Naive thymus-derived CD4-positive, alpha-beta T cell (primary cell): ENCODE results near the gene XYLT1. TPM values are rescaled to one million over a fixed set of nuclear protein-coding genes. Genes with fewer than 3 reads are reported as not detected.
A peak's percentile ranks its signal among the peaks of the same experiment; 100 is the strongest.

Experiments
- ATAC-seq: fragments of 150-1000 bp; cut with Tn5 transposase; 2 replicates; pipeline ENCODE4 v1.10.0; 2021; ENCODE audit warnings: mild to moderate bottlenecking, moderate library complexity
- CTCF ChIA-PET: fragments of 350-600 bp; sonication (Branson Sonifier 250); formaldehyde crosslinking; loops from one replicate; lab custom pipeline; 2021; ENCODE audit warnings: antibody characterized with exemption; lab: Charles Lee
- POLR2A ChIA-PET: fragments of 350-600 bp; sonication (Branson Sonifier 250); formaldehyde crosslinking; loops from one replicate; lab custom pipeline; 2021; ENCODE audit warnings: antibody characterized with exemption, inconsistent platforms; lab: Charles Lee
- DNase-seq, 9 donors: peaks; one replicate each; pipeline versions ENCODE4 v3.0.0 to v3.0.0-alpha.2; 2020 to 2022; ENCODE audit warnings: mixed read lengths in 1 of 9
- H3K27ac ChIP-seq: one replicate; pipeline ENCODE4 v1.7.0; 2013; ENCODE audit warnings: mild to moderate bottlenecking, low read depth, low read length, moderate library complexity
- H3K27me3 ChIP-seq, 2 donors: one replicate each; pipeline ENCODE4 v1.7.0; 2013; ENCODE audit warnings: low read length in 2 of 2, mild to moderate bottlenecking in 2 of 2, moderate library complexity in 2 of 2; ENCODE audit not compliant: control insufficient read depth in 2 of 2, insufficient read depth in 2 of 2
- H3K36me3 ChIP-seq, 3 experiments: 1 replicate in 2 of 3; 2 replicates in 1 of 3; pipeline ENCODE4 v1.7.0; 2013; ENCODE audit warnings: low read length in 3 of 3, mild to moderate bottlenecking in 3 of 3, moderate library complexity in 1 of 3; ENCODE audit not compliant: insufficient read depth in 3 of 3, control insufficient read depth in 2 of 3
- H3K4me1 ChIP-seq, 2 donors: one replicate each; pipeline ENCODE4 v1.7.0; 2013; ENCODE audit warnings: low read length in 2 of 2, mild to moderate bottlenecking in 2 of 2, moderate library complexity in 1 of 2; ENCODE audit not compliant: control insufficient read depth in 2 of 2, insufficient read depth in 2 of 2
- H3K4me3 ChIP-seq: 2 replicates; pipeline ENCODE4 v1.7.0; 2013; ENCODE audit warnings: mild to moderate bottlenecking, low read length
- H3K9me3 ChIP-seq, 3 experiments: 1 replicate in 2 of 3; 2 replicates in 1 of 3; pipeline ENCODE4 v1.7.0; 2013; ENCODE audit warnings: low read length in 3 of 3; ENCODE audit not compliant: control insufficient read depth in 2 of 3
- H3K27ac Mint-ChIP-seq, 9 donors: one replicate each; pipeline ENCODE4 v1.8.0; 2020 to 2022; ENCODE audit warnings: mixed read lengths in 9 of 9, mild to moderate bottlenecking in 8 of 9, moderate library complexity in 5 of 9, inconsistent platforms in 2 of 9
- H3K27me3 Mint-ChIP-seq, 5 donors: one replicate each; pipeline ENCODE4 v1.8.0; 2021 to 2022; ENCODE audit warnings: mixed read lengths in 5 of 5, mild to moderate bottlenecking in 1 of 5
- H3K36me3 Mint-ChIP-seq, 5 donors: one replicate each; pipeline ENCODE4 v1.8.0; 2020 to 2022; ENCODE audit warnings: mixed read lengths in 5 of 5, mild to moderate bottlenecking in 3 of 5, inconsistent platforms in 1 of 5
- H3K4me1 Mint-ChIP-seq, 7 donors: one replicate each; pipeline ENCODE4 v1.8.0; 2020 to 2022; ENCODE audit warnings: mixed read lengths in 7 of 7, mild to moderate bottlenecking in 3 of 7, inconsistent platforms in 1 of 7
- H3K4me3 Mint-ChIP-seq, 10 donors: one replicate each; pipeline ENCODE4 v1.8.0; 2020 to 2022; ENCODE audit warnings: mild to moderate bottlenecking in 10 of 10, mixed read lengths in 10 of 10, moderate library complexity in 6 of 10, inconsistent platforms in 2 of 10
- H3K9me3 Mint-ChIP-seq, 11 donors: one replicate each; pipeline ENCODE4 v1.8.0; 2020 to 2022; ENCODE audit warnings: mixed read lengths in 11 of 11, mild to moderate bottlenecking in 4 of 11, inconsistent platforms in 1 of 11, moderate library complexity in 1 of 11
- intact Hi-C, 2 donors: fragments of 100-400 bp; cut with micrococcal nuclease; formaldehyde crosslinking; loops; one replicate each; pipeline ENCODE4 v1.15.1; 2023
- polyA plus RNA-seq, 2 donors: library from polyadenylated mRNA; unstranded; fragments of 300-500 nt; fragmentation: Illumina TruSeq; gene quantifications; one replicate each; pipeline ENCODE4 v1.2.3, GENCODE V29; 2021
- total RNA-seq, 6 experiments: library from RNA in 5 of 6; stranded (reverse) in 5 of 6; gene quantifications; 1 replicate in 5 of 6; 2 replicates in 1 of 6; pipeline ENCODE4 v1.2.3 and lab custom pipeline; 2021 to 2026

XYLT1 gene
- total and polyA plus RNA-seq, 7 experiments from 2014 or later = 1.9 to 50.4 (median 37.9) TPM

- no peaks in the 10 kb centered on the region for H3K27me3 ChIP-seq
- H3K27ac Mint-ChIP-seq = peak overlapping the region in 5 of 9 donors; percentile 1 to 84 (median 42)
- POLR2A ChIA-PET = no interaction called here
- H3K4me3 Mint-ChIP-seq = peak overlapping the region in 1 of 10 donors; percentile 21
- peaks cover 0 to 5% (median 0%) of the 10 kb centered on the region in 3 experiments for H3K36me3 ChIP-seq
- H3K9me3 ChIP-seq = no peaks in the 10 kb centered on the region
- DNase-seq (peak in 2 of 9 donors; percentile 5 to 9), ATAC-seq (no peak)
- CTCF ChIA-PET = no interaction called here
- H3K4me1 Mint-ChIP-seq = peaks cover 11 to 56% (median 37%) of the 10 kb centered on the region in 7 donors
- H3K27me3 Mint-ChIP-seq = no peaks in the 10 kb centered on the region
- no peak overlapping the region for H3K27ac ChIP-seq
- no peak overlapping the region for H3K4me3 ChIP-seq
- intact Hi-C loops = no loop called here
- no peaks in the 10 kb centered on the region for H3K9me3 Mint-ChIP-seq
- no peaks in the 10 kb centered on the region for H3K4me1 ChIP-seq
- peaks cover 10 to 25% (median 17%) of the 10 kb centered on the region in 5 donors for H3K36me3 Mint-ChIP-seq
Measured at GRCh38 chr16:17261197-17261858, 209.4 kb downstream of the XYLT1 start.

GRCh38 chr16:17260276-17260849, 210.4 kb downstream of the XYLT1 start:
- intact Hi-C loops = no loop called here
- Mint-ChIP-seq H3K27ac (no peak overlapping the region), H3K36me3 (peaks cover 10 to 29% (median 18%) of the 10 kb centered on the region in 5 donors), H3K9me3 (no peaks in the 10 kb centered on the region), H3K4me3 (no peak overlapping the region), H3K4me1 (peaks cover 13 to 51% (median 38%) of the 10 kb centered on the region in 7 donors), H3K27me3 (no peaks in the 10 kb centered on the region)
- Histone ChIP-seq H3K27me3 (no peaks in the 10 kb centered on the region), H3K27ac (no peak overlapping the region), H3K36me3 (peaks cover 0 to 5% (median 0%) of the 10 kb centered on the region in 3 experiments), H3K9me3 (no peaks in the 10 kb centered on the region), H3K4me3 (no peak overlapping the region), H3K4me1 (no peaks in the 10 kb centered on the region)
- ChIA-PET CTCF (interaction anchor here (0.6 kb wide), 1 partner anchor 9 kb away, joined by 3 read pairs; no protein-coding TSS in a partner anchor), POLR2A (no interaction called here)
- DNase-seq = no peak
- no peak for ATAC-seq

DNA sequence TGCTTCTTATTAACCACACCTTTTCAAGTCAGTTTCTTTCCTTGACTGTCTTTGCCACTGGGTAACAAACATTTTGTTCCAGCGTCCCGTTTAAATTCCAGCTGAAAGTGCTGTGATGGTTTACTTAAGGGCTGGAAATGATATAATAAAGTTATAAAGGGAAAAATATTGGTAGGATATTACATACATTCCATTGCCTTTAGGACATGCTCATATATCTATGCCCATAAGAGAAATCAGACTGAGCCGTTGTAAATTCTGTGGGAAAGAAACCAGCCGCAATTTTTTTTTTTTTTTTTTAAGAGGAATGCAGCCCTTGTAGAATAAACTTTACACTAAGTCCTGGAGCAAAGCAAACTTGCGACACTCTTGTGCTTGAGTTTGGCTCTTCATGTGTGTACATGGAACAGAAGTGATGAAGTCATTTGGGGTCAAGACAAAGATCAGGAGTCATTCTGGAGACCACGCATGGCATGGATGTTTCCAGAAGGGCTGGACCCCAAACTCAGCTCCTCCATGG, 210.9 kb downstream of the XYLT1 start:
- no peaks in the 10 kb centered on the region for H3K9me3 Mint-ChIP-seq
- H3K27ac ChIP-seq = no peak overlapping the region

GRCh38 chr16:17258848-17259713, 211.7 kb downstream of the XYLT1 start:
- Mint-ChIP-seq H3K4me3 (no peak overlapping the region), H3K9me3 (no peaks in the 10 kb centered on the region), H3K27ac (peak overlapping the region in 4 of 9 donors; percentile 5 to 41 (median 10)), H3K36me3 (peaks cover 10 to 32% (median 20%) of the 10 kb centered on the region in 5 donors), H3K27me3 (no peaks in the 10 kb centered on the region), H3K4me1 (peaks cover 15 to 49% (median 32%) of the 10 kb centered on the region in 7 donors)
- Histone ChIP-seq H3K36me3 (peaks cover 0 to 5% (median 0%) of the 10 kb centered on the region in 3 experiments), H3K27me3 (no peaks in the 10 kb centered on the region), H3K4me3 (no peak overlapping the region), H3K4me1 (no peaks in the 10 kb centered on the region), H3K9me3 (no peaks in the 10 kb centered on the region), H3K27ac (no peak overlapping the region)
- peak; percentile 73 for ATAC-seq
- intact Hi-C loops = no loop called here
- no peak for DNase-seq
- POLR2A ChIA-PET = no interaction called here
- CTCF ChIA-PET = no interaction called here

More for the DNA sequence above, 210.9 kb downstream of the XYLT1 start:
- DNase-seq (no peak), ATAC-seq (no peak)
- Histone ChIP-seq H3K4me1 (no peaks in the 10 kb centered on the region), H3K9me3 (no peaks in the 10 kb centered on the region), H3K36me3 (peaks cover 0 to 5% (median 0%) of the 10 kb centered on the region in 3 experiments), H3K4me3 (no peak overlapping the region), H3K27me3 (no peaks in the 10 kb centered on the region)
- H3K27ac Mint-ChIP-seq = no peak overlapping the region
- no peaks in the 10 kb centered on the region for H3K27me3 Mint-ChIP-seq
- H3K4me3 Mint-ChIP-seq = no peak overlapping the region
- CTCF ChIA-PET = no interaction called here
- H3K4me1 Mint-ChIP-seq = peaks cover 13 to 53% (median 37%) of the 10 kb centered on the region in 7 donors
- intact Hi-C loops = no loop called here
- POLR2A ChIA-PET = no interaction called here
- peaks cover 10 to 31% (median 20%) of the 10 kb centered on the region in 5 donors for H3K36me3 Mint-ChIP-seq

DNA sequence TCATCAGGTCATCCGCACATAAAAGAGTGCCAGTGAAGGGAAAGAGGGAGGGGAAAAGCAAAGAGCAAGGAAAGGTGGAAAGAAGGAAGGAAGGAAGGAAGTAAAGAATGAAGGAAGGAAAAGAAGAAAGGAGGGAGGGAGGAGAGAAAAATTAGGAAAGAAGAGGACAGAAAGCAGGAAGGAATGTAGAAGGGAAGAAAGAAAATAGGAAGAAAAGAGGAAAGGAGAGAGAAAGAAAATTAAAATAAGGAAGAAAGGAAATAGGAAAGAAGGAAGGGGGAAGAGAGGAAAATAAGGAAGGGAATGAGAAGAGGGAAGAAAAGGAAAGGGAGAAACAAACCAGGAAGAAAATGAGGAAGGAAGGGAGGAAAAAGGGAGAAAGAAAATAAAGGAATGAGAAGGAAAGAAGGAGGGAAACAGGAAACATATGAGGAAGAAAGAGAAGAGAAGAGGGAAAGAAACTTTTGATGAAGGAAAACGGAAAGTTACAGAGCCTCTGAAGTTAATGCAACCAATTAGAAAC, 212.6 kb downstream of the XYLT1 start:
- Histone ChIP-seq H3K27ac (no peak overlapping the region), H3K9me3 (no peaks in the 10 kb centered on the region), H3K27me3 (no peaks in the 10 kb centered on the region), H3K36me3 (peaks cover 0 to 5% (median 4%) of the 10 kb centered on the region in 3 experiments), H3K4me3 (no peak overlapping the region), H3K4me1 (no peaks in the 10 kb centered on the region)
- intact Hi-C loops = no loop called here
- ChIA-PET POLR2A (no interaction called here), CTCF (no interaction called here)
- H3K4me3 Mint-ChIP-seq = no peak overlapping the region
- H3K36me3 Mint-ChIP-seq = peaks cover 10 to 35% (median 20%) of the 10 kb centered on the region in 5 donors
- peak overlapping the region in 4 of 9 donors; percentile 33 to 61 (median 38) for H3K27ac Mint-ChIP-seq
- H3K4me1 Mint-ChIP-seq = peaks cover 15 to 39% (median 28%) of the 10 kb centered on the region in 7 donors
- no peaks in the 10 kb centered on the region for H3K27me3 Mint-ChIP-seq
- no peaks in the 10 kb centered on the region for H3K9me3 Mint-ChIP-seq
- no peak for ATAC-seq
- DNase-seq = no peak

DNA sequence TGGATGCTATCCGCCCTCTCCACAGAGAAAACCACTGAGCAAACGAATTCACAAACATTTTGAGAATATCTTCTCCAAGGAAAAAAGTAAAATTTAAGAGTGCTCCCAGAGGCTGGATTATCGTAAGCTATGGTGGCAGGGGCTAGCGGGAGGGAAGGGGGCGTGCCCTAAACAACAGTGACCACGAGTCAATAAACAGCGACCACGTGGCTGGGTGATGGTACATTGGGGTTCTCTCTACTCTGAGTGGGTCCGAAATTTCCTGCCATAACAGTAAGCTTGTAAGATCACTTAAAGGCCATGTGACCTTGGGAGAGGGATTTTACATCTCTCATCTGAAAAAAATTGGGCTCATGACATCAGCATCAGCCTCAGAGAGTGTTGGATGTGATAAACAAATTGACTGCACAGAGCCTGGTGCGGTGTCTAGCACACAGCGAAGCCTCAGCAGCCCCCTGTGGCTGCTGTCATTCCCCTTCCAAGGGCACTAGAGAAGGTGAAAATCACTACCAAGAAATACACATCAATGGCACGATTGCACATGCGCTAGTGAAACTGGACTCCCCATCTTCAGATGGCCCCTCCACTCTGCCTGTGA, 213.2 kb downstream of the XYLT1 start:
- no peak overlapping the region for H3K4me3 ChIP-seq
- H3K9me3 ChIP-seq = no peaks in the 10 kb centered on the region
- CTCF ChIA-PET = no interaction called here
- Mint-ChIP-seq H3K9me3 (no peaks in the 10 kb centered on the region), H3K36me3 (peaks cover 10 to 41% (median 20%) of the 10 kb centered on the region in 5 donors), H3K27me3 (no peaks in the 10 kb centered on the region), H3K27ac (peak overlapping the region in 1 of 9 donors; percentile 34), H3K4me1 (peaks cover 12 to 38% (median 22%) of the 10 kb centered on the region in 7 donors), H3K4me3 (no peak overlapping the region)
- ATAC-seq = no peak
- H3K27ac ChIP-seq = no peak overlapping the region
- H3K36me3 ChIP-seq = peaks cover 0 to 5% (median 5%) of the 10 kb centered on the region in 3 experiments
- H3K27me3 ChIP-seq = no peaks in the 10 kb centered on the region
- H3K4me1 ChIP-seq = no peaks in the 10 kb centered on the region
- intact Hi-C loops = no loop called here
- no peak for DNase-seq
- POLR2A ChIA-PET = no interaction called here
